Measurements from ENCODE around the gene NEMP1.
"Not testable (repeated sequence)": the region's sequence is repeated elsewhere in the genome, so short reads cannot be mapped to it uniquely, and the experiment has no call there.

Gene NEMP1

GRCh38 chr12:57078519-57079404 lies at the start of gene NEMP1:
TSS of gene NEMP1 (minus strand) at chr12:57078791. CDS start at chr12:57078745, 46 bp downstream.
- DNase-seq (ENCODE audit: extremely low spot score, insufficient read length, low read depth) (peak; percentile 85), FAIRE-seq (peak; percentile 99)

GRCh38 chr12:57127726-57128518 lies 49.3 kb upstream of the NEMP1 start, which contains the start of gene LRP1:
TSS of gene LRP1 (plus strand) at chr12:57128483. CDS start at chr12:57128965, 482 bp downstream.
- FAIRE-seq, result no peak
- peak; percentile 48 for DNase-seq (ENCODE audit: extremely low spot score, insufficient read length, low read depth)

GRCh38 chr12:57127101-57127725 lies 48.6 kb upstream of the NEMP1 start:
- DNase-seq (ENCODE audit: extremely low spot score, insufficient read length, low read depth) (no peak), FAIRE-seq (no peak)

GRCh38 chr12:57126561-57126960 lies 48.0 kb upstream of the NEMP1 start:
- no peak for FAIRE-seq
- DNase-seq (ENCODE audit: extremely low spot score, insufficient read length, low read depth), result no peak

- DNase-seq (ENCODE audit: extremely low spot score, insufficient read length, low read depth) (no peak), FAIRE-seq (no peak)
These were observed 47.5 kb upstream of the NEMP1 start for GRCh38 chr12:57126061-57126460.

- DNase-seq (ENCODE audit: extremely low spot score, insufficient read length, low read depth) (peak; percentile 35), FAIRE-seq (peak; percentile 75)
These were observed 45.8 kb upstream of the NEMP1 start for GRCh38 chr12:57124261-57124877.

- DNase-seq (ENCODE audit: extremely low spot score, insufficient read length, low read depth), result no peak
- FAIRE-seq, result no peak
These were observed 45.2 kb upstream of the NEMP1 start for GRCh38 chr12:57123813-57124212.

GRCh38 chr12:57120718-57121117 lies 42.1 kb upstream of the NEMP1 start:
- not testable (repeated sequence) for DNase-seq (ENCODE audit: extremely low spot score, insufficient read length, low read depth); FAIRE-seq

- DNase-seq (ENCODE audit: extremely low spot score, insufficient read length, low read depth) (no peak), FAIRE-seq (no peak)
These were observed 40.9 kb upstream of the NEMP1 start for GRCh38 chr12:57119294-57120085.

- FAIRE-seq, result peak; percentile 62
- no peak for DNase-seq (ENCODE audit: extremely low spot score, insufficient read length, low read depth)
These were observed 40.2 kb upstream of the NEMP1 start for GRCh38 chr12:57118711-57119271.

GRCh38 chr12:57116580-57117281 lies 38.1 kb upstream of the NEMP1 start:
- no peak for FAIRE-seq
- DNase-seq (ENCODE audit: extremely low spot score, insufficient read length, low read depth), result no peak

- FAIRE-seq (no peak), DNase-seq (ENCODE audit: extremely low spot score, insufficient read length, low read depth) (no peak)
These were observed 34.1 kb upstream of the NEMP1 start for GRCh38 chr12:57112492-57113294.

GRCh38 chr12:57111031-57111734 lies 32.6 kb upstream of the NEMP1 start, which contains the start of gene STAT6:
TSS of gene STAT6 (minus strand) at chr12:57111362. CDS start at chr12:57108278, 3,084 bp downstream.
- DNase-seq (ENCODE audit: extremely low spot score, insufficient read length, low read depth) (no peak), FAIRE-seq (peak; percentile 95)

GRCh38 chr12:57110104-57111030 lies 31.8 kb upstream of the NEMP1 start:
- peak; percentile 91 for FAIRE-seq

GRCh38 chr12:57109207-57110103 lies 30.9 kb upstream of the NEMP1 start:
- FAIRE-seq, result no peak
- DNase-seq (ENCODE audit: extremely low spot score, insufficient read length, low read depth), result no peak

More at GRCh38 chr12:57110104-57111030, 31.8 kb upstream of the NEMP1 start:
- no peak for DNase-seq (ENCODE audit: extremely low spot score, insufficient read length, low read depth)

All from GM18507 (cell line).